Measurements from ENCODE around the gene PTPN21.

DNA sequence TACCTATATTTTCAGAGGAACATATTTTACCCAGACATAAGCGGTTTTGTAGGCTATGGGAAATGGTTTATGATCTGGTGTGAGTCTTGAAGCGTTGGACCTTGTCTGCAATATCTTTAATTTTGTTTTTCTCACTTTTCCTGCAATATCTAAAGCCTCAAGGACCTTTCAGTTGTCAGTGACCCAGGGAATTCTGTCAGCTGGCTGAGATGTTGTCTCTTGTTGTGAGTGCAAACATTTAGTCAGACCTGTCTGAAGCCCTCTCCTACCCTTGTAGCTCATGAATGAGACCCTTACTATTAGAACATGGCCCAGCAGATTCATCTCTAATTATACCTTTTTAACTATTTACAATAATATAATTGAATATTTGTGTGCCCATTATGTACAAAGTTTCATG, 115.7 kb downstream of the PTPN21 start:
- TF ChIP-seq CTCF (IDR thresholded peaks at IDR 0.05) (no peak), POLR2A (IDR thresholded peaks at IDR 0.05) (no peak)

Measured in uterus (tissue), 2 donors.